GM23338 (cell line): ENCODE results near the gene CXCR5. TPM values are rescaled to one million over a fixed set of nuclear protein-coding genes. Genes with fewer than 3 reads are reported as not detected.

Experiments
- ATAC-seq: fragments of 200-7000 bp; cut with Tn5 transposase; 3 replicates; pipeline ENCODE4 v1.9.1; 2020
- DNase-seq: peaks from one replicate; pipeline ENCODE4 v3.0.0-alpha.2; 2015; ENCODE audit warnings: low spot score
- H2AFZ ChIP-seq: fragments of 200-600 bp; sonication (generic); 2 replicates; pipeline ENCODE4 v1.8.0; 2016; ENCODE audit warnings: antibody characterized with exemption, mild to moderate bottlenecking, moderate library complexity
- H3F3A ChIP-seq: fragments of 200-600 bp; sonication (generic); replicated peaks from 2 replicates; pipeline ENCODE4 v1.8.0; 2017; ENCODE audit warnings: antibody characterized with exemption, mixed run types, low read depth
- H3K27ac ChIP-seq: fragments of 200-600 bp; sonication (generic); 2 replicates; pipeline ENCODE4 v1.6.1; 2016; ENCODE audit warnings: low read depth
- H3K27me3 ChIP-seq: fragments of 200-600 bp; sonication (generic); 2 replicates; pipeline ENCODE4 v1.8.0; 2016; ENCODE audit warnings: mild to moderate bottlenecking, mixed run types, moderate library complexity; ENCODE audit not compliant: insufficient read depth
- H3K36me3 ChIP-seq: fragments of 200-600 bp; sonication (generic); 2 replicates; pipeline ENCODE4 v1.8.0; 2016; ENCODE audit warnings: mild to moderate bottlenecking; ENCODE audit not compliant: insufficient read depth
- H3K4me1 ChIP-seq: fragments of 200-600 bp; sonication (generic); 2 replicates; pipeline ENCODE4 v1.8.0; 2016; ENCODE audit warnings: mild to moderate bottlenecking, moderate library complexity; ENCODE audit not compliant: insufficient read depth
- H3K4me2 ChIP-seq: fragments of 200-600 bp; sonication (generic); 2 replicates; pipeline ENCODE4 v1.7.1; 2017; ENCODE audit warnings: mixed run types
- H3K4me3 ChIP-seq: fragments of 200-600 bp; sonication (generic); 2 replicates; pipeline ENCODE4 v1.6.1; 2016; ENCODE audit warnings: mixed run types
- H3K79me2 ChIP-seq: fragments of 200-600 bp; sonication (generic); replicated peaks from 2 replicates; pipeline ENCODE4 v1.8.0; 2017; ENCODE audit warnings: mild to moderate bottlenecking; ENCODE audit not compliant: insufficient read depth
- H3K9me2 ChIP-seq: fragments of 200-600 bp; sonication (generic); 2 replicates; pipeline ENCODE4 v1.8.0; 2017; ENCODE audit not compliant: insufficient read depth
- H4K20me1 ChIP-seq: fragments of 200-600 bp; sonication (generic); replicated peaks from 2 replicates; pipeline ENCODE4 v1.8.0; 2017; ENCODE audit warnings: mild to moderate bottlenecking; ENCODE audit not compliant: insufficient read depth
- H3K27ac Mint-ChIP-seq: 2 replicates; pipeline ENCODE4 v1.8.0; 2020; ENCODE audit warnings: inconsistent platforms, mild to moderate bottlenecking, moderate library complexity, mixed read lengths
- H3K27me3 Mint-ChIP-seq: 3 replicates; pipeline ENCODE4 v1.8.0; 2022; ENCODE audit warnings: low read depth, mild to moderate bottlenecking, moderate library complexity, mixed read lengths, inconsistent platforms; ENCODE audit not compliant: insufficient read depth, poor library complexity
- H3K36me3 Mint-ChIP-seq: 3 replicates; pipeline ENCODE4 v1.8.0; 2021; ENCODE audit warnings: low read depth, mild to moderate bottlenecking, inconsistent platforms, moderate library complexity, mixed read lengths
- H3K4me1 Mint-ChIP-seq: 3 replicates; pipeline ENCODE4 v1.8.0; 2020; ENCODE audit warnings: mild to moderate bottlenecking, inconsistent platforms, mixed read lengths
- H3K4me3 Mint-ChIP-seq: 3 replicates; pipeline ENCODE4 v1.8.0; 2021; ENCODE audit warnings: moderate library complexity, mild to moderate bottlenecking, inconsistent platforms, mixed read lengths
- H3K9me3 Mint-ChIP-seq: 3 replicates; pipeline ENCODE4 v1.8.0; 2020; ENCODE audit warnings: moderate library complexity, mild to moderate bottlenecking, inconsistent platforms, mixed read lengths
- CREB1 ChIP-seq: fragments of 250-450 bp; sonication (Bioruptor Pico); IDR thresholded peaks from 2 replicates; pipeline ENCODE4 v1.5.0; 2020; ENCODE audit warnings: low read depth, mild to moderate bottlenecking, moderate library complexity
- ETS1 ChIP-seq: IDR thresholded peaks from 2 replicates; pipeline ENCODE4 v1.6.1; 2016; ENCODE audit warnings: antibody characterized with exemption
- EZH2 ChIP-seq: fragments of 200-600 bp; sonication (generic); IDR thresholded peaks from one replicate; pipeline ENCODE4 v1.8.0; 2017; ENCODE audit warnings: antibody characterized with exemption, mild to moderate bottlenecking, low read depth; ENCODE audit not compliant: unreplicated experiment
- EZH2phosphoT487 ChIP-seq: fragments of 200-600 bp; sonication (generic); IDR thresholded peaks from one replicate; pipeline ENCODE4 v1.8.1; 2018; ENCODE audit warnings: antibody characterized with exemption; ENCODE audit not compliant: unreplicated experiment
- JUNB ChIP-seq: IDR thresholded peaks from one replicate; pipeline ENCODE4 v1.6.1; 2016; ENCODE audit warnings: antibody characterized with exemption; ENCODE audit not compliant: unreplicated experiment
- NANOG ChIP-seq: IDR thresholded peaks from 2 replicates; pipeline ENCODE4 v1.6.1; 2016; ENCODE audit warnings: antibody characterized with exemption, borderline replicate concordance
- POLR2AphosphoS5 ChIP-seq: IDR thresholded peaks from 2 replicates; pipeline ENCODE4 v1.6.1; 2016; ENCODE audit warnings: antibody characterized with exemption, low read depth
- REST ChIP-seq: IDR thresholded peaks from one replicate; pipeline ENCODE4 v1.6.1; 2018; ENCODE audit warnings: antibody characterized with exemption; ENCODE audit not compliant: unreplicated experiment
- STAT1 ChIP-seq: IDR thresholded peaks from one replicate; pipeline ENCODE4 v1.6.1; 2016; ENCODE audit warnings: antibody characterized with exemption; ENCODE audit not compliant: unreplicated experiment
- ZNF114 ChIP-seq: fragments of 250-450 bp; sonication (Bioruptor Pico); IDR thresholded peaks from 2 replicates; pipeline ENCODE4 v1.5.0; 2020; ENCODE audit warnings: mild to moderate bottlenecking, moderate library complexity
- ZNF331 ChIP-seq: fragments of 250-450 bp; sonication (Bioruptor Pico); IDR thresholded peaks from 2 replicates; pipeline ENCODE4 v1.5.0; 2020; ENCODE audit warnings: low read depth, mild to moderate bottlenecking, moderate library complexity
- polyA plus RNA-seq: library from polyadenylated mRNA; unstranded; fragments of >200 nt; fragmentation: Nextera tagmentation; extraction: Ambion mirVana; gene quantifications from 2 replicates; pipeline ENCODE4 v1.2.1, GENCODE V29; 2016
- total RNA-seq: library from RNA; depleted of rRNA; stranded (reverse); fragments of >200 nt; shearing (Covaris generic); gene quantifications from 2 replicates; pipeline ENCODE4 v1.2.3, GENCODE V29; 2014
- TF ChIP-seq, protein P1 (sequence below): fragments of 250-450 bp; sonication (Bioruptor Pico); IDR thresholded peaks from 2 replicates; pipeline ENCODE4 v1.5.0; 2020; ENCODE audit warnings: mild to moderate bottlenecking, moderate library complexity
- TF ChIP-seq, protein P2 (sequence below), 2 experiments: fragments of 200-600 bp in 1 of 2; sonication (generic) in 1 of 2; conservative IDR thresholded peaks; 2 replicates each; pipeline versions ENCODE4 v1.5.1 to v1.6.1; 2016 to 2017; ENCODE audit warnings: antibody characterized with exemption in 2 of 2, low read depth in 2 of 2, mild to moderate bottlenecking in 2 of 2, moderate library complexity in 1 of 2

Gene CXCR5
- total and polyA plus RNA-seq, 2 experiments from 2014 or later, result 0.18 TPM; not detected in 1

DNA sequence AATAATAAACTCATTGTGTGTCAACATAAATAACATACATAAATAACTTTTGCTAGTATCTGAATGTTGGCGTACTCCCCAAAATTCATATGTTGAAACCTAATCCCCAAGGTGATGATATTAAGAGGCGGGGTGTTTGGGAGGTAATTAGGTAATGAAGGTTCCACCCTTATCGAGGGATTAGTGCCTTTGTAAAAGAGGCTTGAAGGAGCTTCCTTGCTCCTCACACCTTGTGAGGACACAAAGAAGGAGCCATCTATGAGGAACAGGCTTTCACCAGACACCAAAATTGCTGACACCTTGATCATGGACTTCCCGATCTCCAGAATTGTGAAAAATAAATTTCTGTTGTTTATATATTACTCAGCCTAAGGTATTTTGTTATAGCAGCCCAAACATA, 33.9 kb upstream of the CXCR5 start:
- Mint-ChIP-seq H3K4me1 (peaks cover 6% of the 10 kb centered on the region), H3K4me3 (no peak overlapping the region), H3K27me3 (peaks cover 2% of the 10 kb centered on the region), H3K36me3 (no peaks in the 10 kb centered on the region), H3K9me3 (no peaks in the 10 kb centered on the region), H3K27ac (no peak overlapping the region)
- Histone ChIP-seq H3K4me2 (no peak overlapping the region), H3K27ac (no peak overlapping the region), H2AFZ (no peak overlapping the region), H3K4me3 (no peak overlapping the region), H3K36me3 (no peaks in the 10 kb centered on the region), H4K20me1 (no peaks in the 10 kb centered on the region), H3K9me2 (no peaks in the 10 kb centered on the region), H3K79me2 (no peaks in the 10 kb centered on the region), H3K27me3 (no peaks in the 10 kb centered on the region), H3F3A (no peaks in the 10 kb centered on the region), H3K4me1 (peaks cover 4% of the 10 kb centered on the region; the same call in 1 of the 2 replicates)
- TF ChIP-seq EZH2phosphoT487 (no peak), NANOG (no peak), JUNB (no peak), ZNF114 (CRISPR knock-in tag) (no peak), POLR2AphosphoS5 (no peak), REST (no peak), CREB1 (CRISPR knock-in tag) (no peak), ZNF331 (CRISPR knock-in tag) (no peak), EZH2 (no peak), STAT1 (no peak), ETS1 (no peak)
- TF ChIP-seq, protein P1, sequence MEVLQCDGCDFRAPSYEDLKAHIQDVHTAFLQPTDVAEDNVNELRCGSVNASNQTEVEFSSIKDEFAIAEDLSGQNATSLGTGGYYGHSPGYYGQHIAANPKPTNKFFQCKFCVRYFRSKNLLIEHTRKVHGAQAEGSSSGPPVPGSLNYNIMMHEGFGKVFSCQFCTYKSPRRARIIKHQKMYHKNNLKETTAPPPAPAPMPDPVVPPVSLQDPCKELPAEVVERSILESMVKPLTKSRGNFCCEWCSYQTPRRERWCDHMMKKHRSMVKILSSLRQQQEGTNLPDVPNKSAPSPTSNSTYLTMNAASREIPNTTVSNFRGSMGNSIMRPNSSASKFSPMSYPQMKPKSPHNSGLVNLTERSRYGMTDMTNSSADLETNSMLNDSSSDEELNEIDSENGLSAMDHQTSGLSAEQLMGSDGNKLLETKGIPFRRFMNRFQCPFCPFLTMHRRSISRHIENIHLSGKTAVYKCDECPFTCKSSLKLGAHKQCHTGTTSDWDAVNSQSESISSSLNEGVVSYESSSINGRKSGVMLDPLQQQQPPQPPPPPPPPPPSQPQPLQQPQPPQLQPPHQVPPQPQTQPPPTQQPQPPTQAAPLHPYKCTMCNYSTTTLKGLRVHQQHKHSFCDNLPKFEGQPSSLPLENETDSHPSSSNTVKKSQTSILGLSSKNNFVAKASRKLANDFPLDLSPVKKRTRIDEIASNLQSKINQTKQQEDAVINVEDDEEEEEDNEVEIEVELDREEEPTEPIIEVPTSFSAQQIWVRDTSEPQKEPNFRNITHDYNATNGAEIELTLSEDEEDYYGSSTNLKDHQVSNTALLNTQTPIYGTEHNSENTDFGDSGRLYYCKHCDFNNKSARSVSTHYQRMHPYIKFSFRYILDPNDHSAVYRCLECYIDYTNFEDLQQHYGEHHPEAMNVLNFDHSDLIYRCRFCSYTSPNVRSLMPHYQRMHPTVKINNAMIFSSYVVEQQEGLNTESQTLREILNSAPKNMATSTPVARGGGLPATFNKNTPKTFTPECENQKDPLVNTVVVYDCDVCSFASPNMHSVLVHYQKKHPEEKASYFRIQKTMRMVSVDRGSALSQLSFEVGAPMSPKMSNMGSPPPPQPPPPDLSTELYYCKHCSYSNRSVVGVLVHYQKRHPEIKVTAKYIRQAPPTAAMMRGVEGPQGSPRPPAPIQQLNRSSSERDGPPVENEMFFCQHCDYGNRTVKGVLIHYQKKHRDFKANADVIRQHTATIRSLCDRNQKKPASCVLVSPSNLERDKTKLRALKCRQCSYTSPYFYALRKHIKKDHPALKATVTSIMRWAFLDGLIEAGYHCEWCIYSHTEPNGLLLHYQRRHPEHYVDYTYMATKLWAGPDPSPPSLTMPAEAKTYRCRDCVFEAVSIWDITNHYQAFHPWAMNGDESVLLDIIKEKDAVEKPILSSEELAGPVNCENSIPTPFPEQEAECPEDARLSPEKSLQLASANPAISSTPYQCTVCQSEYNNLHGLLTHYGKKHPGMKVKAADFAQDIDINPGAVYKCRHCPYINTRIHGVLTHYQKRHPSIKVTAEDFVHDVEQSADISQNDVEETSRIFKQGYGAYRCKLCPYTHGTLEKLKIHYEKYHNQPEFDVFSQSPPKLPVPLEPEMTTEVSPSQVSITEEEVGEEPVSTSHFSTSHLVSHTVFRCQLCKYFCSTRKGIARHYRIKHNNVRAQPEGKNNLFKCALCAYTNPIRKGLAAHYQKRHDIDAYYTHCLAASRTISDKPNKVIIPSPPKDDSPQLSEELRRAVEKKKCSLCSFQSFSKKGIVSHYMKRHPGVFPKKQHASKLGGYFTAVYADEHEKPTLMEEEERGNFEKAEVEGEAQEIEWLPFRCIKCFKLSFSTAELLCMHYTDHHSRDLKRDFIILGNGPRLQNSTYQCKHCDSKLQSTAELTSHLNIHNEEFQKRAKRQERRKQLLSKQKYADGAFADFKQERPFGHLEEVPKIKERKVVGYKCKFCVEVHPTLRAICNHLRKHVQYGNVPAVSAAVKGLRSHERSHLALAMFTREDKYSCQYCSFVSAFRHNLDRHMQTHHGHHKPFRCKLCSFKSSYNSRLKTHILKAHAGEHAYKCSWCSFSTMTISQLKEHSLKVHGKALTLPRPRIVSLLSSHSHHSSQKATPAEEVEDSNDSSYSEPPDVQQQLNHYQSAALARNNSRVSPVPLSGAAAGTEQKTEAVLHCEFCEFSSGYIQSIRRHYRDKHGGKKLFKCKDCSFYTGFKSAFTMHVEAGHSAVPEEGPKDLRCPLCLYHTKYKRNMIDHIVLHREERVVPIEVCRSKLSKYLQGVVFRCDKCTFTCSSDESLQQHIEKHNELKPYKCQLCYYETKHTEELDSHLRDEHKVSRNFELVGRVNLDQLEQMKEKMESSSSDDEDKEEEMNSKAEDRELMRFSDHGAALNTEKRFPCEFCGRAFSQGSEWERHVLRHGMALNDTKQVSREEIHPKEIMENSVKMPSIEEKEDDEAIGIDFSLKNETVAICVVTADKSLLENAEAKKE (CRISPR knock-in tag), result no peak
- TF ChIP-seq, protein P2, sequence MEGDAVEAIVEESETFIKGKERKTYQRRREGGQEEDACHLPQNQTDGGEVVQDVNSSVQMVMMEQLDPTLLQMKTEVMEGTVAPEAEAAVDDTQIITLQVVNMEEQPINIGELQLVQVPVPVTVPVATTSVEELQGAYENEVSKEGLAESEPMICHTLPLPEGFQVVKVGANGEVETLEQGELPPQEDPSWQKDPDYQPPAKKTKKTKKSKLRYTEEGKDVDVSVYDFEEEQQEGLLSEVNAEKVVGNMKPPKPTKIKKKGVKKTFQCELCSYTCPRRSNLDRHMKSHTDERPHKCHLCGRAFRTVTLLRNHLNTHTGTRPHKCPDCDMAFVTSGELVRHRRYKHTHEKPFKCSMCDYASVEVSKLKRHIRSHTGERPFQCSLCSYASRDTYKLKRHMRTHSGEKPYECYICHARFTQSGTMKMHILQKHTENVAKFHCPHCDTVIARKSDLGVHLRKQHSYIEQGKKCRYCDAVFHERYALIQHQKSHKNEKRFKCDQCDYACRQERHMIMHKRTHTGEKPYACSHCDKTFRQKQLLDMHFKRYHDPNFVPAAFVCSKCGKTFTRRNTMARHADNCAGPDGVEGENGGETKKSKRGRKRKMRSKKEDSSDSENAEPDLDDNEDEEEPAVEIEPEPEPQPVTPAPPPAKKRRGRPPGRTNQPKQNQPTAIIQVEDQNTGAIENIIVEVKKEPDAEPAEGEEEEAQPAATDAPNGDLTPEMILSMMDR (conservative IDR thresholded peaks at IDR 0.05; ENCODE audit: low read depth in 2 of 2), result no peak
- no peak for DNase-seq
- no peak for ATAC-seq
